GM21390 (cell line): ENCODE measurements around the gene AATK.

ENCODE experiments used
- ATAC-seq: cut with Tn5 transposase; IDR thresholded peaks from one replicate; pipeline ENCODE4 v1.9.1; 2021; ENCODE audit not compliant: unreplicated experiment

AATK gene

GRCh38 chr17:81130385-81131361 is 35.3 kb downstream of the AATK start:
- no peak for ATAC-seq

DNA sequence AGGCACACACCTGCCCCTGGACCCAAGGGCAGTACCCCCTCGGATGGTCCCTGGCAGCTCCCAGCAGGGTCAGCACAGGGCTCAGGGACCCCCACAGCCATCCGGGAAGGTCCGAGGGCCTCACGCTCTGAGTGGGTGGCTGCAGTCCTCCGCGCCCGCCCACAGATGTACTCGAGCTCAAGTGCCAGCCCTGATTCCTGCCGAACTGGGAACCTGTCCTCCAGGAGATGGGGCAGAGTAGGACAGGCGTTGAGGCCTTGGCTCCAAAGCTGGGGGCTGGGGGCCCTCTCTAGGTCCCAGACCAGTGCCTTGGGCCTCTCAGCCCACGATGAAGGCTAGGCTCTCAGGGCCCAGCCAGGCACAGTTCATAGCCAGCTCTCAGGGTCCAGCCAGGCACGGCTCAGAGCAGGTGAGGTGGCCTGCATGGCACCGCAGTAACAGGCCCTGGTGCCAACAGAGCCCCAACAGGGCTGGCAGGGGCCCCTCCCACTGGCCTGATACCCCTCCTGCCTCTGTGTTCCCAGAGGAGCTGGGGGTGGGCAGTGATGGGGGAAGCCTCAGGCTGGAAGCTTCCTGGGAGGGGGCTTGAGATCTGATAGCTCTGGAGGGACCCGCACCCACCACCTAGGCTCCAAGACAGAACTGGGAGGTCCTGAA is 36.2 kb downstream of the AATK start:
- ATAC-seq, result no peak

GRCh38 chr17:81129289-81129688 is 36.7 kb downstream of the AATK start:
- ATAC-seq, result no peak

- no peak for ATAC-seq
These were observed 37.2 kb downstream of the AATK start for GRCh38 chr17:81128774-81129173.

DNA sequence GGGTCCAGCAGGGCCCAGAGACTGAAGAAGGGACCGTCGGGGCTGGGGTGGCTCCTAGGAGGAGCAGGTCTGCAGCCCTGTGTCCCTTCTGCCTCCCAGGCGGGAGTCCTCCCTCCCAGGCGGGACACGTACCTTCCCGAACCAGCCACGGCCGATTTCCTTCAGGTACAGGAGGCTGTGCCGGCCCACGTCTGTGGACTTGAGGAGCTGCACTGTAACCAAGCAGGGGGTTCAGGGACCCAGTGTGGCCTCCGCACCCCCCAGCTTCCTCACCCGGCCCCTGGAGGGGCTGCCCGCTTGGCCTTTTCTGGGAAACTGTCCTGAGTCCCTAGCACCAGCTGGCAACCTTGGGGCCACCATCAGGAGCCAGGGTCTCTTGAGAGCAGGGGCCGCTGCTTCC is 37.7 kb downstream of the AATK start:
- ATAC-seq, result no peak

- no peak for ATAC-seq
These were observed 38.4 kb downstream of the AATK start for GRCh38 chr17:81127526-81128177.

DNA sequence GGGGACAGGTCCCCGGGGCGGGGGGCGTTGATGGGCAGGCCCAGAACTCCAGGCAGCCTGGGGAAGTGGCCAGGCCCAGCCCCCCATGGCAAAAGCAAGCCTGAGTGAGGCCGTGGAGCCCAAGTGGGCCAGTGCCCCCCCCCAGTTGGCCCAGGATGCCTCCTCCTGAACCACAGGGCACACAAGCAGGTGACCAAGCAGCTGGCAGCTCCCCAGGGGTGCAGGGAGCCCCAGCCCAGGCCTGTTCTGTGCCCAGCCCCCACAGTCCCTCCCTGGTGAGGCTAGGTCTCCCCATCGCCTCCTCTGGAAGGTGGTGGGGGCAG is 38.9 kb downstream of the AATK start:
- ATAC-seq, result no peak

DNA sequence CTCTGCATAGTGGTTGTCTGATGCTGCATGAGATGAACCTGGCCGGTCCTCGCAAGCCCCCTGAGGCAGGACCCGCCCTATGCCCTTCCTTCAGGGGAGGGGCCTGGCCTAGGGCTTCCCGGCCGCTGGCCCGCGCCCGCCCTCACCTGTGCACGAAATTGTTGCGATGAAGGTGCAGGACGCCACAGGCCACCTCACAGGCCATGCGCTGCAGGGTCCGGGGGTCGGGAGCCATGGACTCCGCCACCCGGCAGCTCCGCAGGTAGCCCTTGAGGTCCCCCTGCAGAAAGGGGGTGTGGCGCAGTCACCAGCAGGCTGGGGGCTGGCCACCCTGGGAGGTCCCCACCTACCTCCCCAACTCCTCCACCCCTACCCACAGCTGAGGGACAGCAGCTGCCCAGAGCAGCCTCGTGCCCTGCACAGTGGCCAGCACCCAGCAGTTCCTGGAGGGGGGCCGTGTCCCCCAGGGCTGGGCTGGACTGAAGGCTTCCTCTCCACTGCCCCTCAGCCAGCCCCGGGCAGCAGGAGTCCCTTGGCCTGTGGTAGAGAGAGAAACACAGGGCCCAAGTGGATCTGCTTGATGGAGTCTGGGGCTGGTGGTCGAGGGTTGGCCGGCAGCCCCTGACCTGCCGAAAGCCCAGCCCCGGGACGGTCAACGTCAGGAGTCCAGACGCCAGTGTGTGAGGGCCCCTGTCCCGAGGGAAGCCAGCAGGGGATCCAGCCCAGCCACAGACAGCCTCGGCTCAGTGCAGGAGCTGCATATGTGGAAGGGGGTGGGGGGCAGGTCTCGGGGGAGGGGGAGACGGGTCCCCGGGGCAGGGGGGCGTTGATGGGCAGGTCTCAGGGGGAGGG is 39.5 kb downstream of the AATK start:
- ATAC-seq, result no peak

- ATAC-seq, result no peak
These were observed 40.4 kb downstream of the AATK start for GRCh38 chr17:81125573-81126081.

GRCh38 chr17:81124377-81124776 is 41.6 kb downstream of the AATK start:
- no peak for ATAC-seq

DNA sequence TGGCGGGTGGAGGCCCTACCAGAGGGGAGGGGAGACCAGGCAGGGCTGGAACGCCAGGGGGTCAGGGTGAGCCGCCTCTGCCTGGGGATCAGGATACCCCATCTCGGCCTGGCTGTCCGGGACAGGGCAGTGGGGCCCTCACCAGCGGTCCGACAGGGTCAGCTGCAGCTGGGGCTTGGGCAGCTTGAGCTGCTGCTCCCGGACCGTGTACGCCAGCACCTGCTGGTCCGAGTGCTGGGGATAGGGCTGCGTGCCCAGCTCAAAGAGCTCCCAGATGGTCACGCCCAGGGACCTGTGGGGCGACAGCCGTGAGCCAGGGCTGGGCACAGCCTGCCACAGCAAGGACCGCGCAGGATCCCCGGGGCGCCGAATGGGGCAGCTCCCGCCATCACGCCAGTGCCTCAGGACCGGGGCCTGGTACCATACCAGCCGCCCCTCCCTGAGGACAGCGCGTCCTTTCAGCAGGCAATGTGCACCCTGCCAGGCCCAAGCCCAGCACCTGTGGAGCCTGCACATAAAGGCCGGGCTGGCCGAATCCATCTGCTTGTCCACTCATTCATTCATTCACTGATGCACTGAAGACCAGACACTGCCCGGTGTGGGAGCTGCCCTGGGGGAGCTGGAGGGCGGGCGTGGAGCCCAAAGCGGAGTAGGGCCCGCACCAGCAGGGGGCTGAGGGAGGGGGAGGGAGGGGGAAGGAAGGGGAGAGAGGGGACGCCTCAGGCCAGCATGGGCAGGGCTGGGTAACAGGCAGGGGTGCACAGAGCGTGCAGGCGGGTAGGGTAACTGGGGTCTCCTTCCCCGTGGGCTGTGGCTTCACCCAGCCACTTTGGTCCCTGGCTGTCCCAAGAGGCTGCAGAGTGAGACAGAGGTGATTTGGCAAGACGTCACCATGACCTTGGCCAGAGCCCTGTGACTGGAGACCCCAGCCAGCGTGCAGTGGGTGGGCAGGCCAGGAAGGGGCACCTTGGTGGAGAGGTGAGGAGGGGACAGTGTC is 42.7 kb downstream of the AATK start:
- ATAC-seq, result no peak

- ATAC-seq, result no peak
These were observed 43.9 kb downstream of the AATK start for GRCh38 chr17:81121841-81122733.

DNA sequence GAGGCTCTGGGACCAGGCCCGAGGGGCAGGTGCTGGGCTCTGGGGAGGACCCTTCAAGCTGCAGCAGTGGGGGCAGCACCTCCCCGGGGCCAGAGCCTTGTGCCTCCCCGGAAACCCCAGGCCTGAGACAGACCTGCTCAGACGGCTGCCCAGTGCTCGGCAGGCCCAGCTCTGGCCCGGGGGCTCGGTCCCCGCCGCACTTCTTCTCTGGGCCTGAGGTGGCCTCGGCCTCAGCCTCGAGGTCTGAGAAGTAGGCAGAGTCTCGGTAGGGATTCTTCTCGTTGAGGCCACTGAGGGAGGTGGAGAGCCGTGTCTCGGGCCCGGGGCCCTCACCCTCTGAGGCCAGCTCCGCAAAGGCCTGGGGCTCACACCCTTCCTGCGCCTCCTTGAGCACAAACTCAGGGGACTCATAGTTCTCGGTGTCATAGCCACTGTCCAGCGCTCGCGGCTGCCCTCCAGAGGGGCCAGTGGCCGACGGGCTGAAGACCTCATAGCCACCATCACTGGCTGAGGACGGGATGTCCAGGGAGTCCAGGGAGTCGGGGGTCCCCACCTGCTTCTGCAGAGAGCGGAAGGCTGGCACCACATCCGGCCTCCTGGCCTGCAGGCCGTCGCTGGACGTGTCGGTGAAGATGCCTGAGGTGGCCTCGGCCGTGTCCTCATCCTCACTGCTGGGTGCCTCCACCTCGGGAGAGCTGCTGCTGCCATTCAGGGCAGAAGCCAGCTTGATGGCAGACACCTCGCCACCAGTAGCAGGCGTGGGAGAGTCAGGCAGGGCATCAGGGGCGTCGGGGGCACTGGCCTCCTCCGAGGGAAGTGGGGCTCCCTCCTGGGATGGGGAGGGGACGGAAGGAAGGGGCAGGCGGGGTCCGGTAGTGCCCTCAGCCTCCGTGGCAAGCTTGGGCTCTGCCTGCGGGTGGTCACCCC is 45.1 kb downstream of the AATK start:
- ATAC-seq, result no peak

GRCh38 chr17:81120149-81120484 is 45.9 kb downstream of the AATK start:
- ATAC-seq, result no peak

DNA sequence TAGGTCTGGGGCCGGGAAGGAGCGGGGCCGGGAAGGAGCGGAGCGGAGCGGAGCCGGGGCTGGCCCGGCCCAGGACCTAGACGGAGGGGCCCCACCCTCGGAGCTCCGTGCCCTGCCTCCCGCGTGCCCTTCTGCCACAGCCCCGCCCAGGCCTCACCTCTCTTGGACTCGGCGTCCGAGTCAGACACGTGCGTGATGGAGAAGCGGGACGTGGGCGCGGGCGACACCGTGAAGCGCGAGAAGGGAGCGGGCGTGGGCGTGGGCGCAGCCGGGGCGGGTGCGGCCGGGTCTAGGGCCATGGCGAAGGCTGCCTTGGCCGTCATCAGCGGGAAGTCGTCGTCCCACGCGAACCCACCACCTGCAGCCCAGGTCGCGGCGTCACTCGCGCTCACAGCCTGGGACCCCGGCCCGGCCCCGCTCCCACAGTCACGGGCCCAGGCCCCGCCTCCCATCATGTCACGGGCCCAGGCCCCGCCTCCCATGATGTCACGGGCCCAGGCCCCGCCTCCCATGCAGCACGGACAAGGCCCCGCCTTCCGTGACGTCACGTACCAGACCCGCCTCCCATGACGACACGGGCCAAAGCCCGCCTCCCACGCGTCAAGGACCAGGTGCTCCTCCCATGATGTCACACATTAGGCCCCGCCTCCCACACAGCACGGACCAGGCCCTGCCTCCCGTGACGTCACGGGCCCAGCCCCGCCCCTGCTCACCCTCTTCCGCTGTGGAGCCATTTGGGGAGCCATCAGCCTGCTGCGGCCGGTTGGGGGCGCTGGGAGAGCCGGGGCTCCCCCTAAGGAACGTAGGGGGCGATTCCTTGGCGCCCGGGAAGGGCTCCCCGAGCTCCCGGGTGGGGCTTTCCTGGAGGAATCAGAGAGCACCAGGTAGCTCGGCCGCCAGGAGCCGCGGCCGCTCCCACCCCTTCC is 46.5 kb downstream of the AATK start:
- ATAC-seq, result no peak
